Measurements from ENCODE around the gene ZNF771. TPM values are rescaled to one million over a fixed set of nuclear protein-coding genes. Genes with fewer than 3 reads are reported as not detected.

The ZNF771 gene
- total RNA-seq (2022) (11.3 and 12.2 TPM in 2 replicates), Bru-seq, nascent RNA (percentile 57 among the genes with signal in this experiment), BruChase-seq, experiment 1, labeled RNA remaining after a 6-hour chase (percentile 50 among the genes with signal in this experiment), BruChase-seq, experiment 2, labeled RNA remaining after a 2-hour chase (percentile 50 among the genes with signal in this experiment)
- long read RNA-seq, transcript ZNF771-201 (3 exons, 2,371 nt), result major isoform, 11 of 23 reads
- long read RNA-seq, partial matches to known transcripts, result 2 of 23 reads
- long read RNA-seq, other reads (novel, unspliced or antisense), result 6 of 23 reads

- DNase-seq, result peak; percentile 97
- CTCF ChIA-PET, result interaction anchor here (0.5 to 1.7 kb wide), 8 partner anchors 11 to 518 kb away, joined by 3 to 13 read pairs (median 4); partner anchors contain the start of genes DCTPP1, TBC1D10B, TBX6 and ZNF48
- no peak for TF ChIP-seq CTCF (IDR thresholded peaks at IDR 0.05; ENCODE audit: unreplicated experiment)
- Mint-ChIP-seq H3K9me3 (ENCODE audit: low read depth, unreplicated experiment) (no peaks in the 10 kb centered on the region), H3K27me3 (ENCODE audit: unreplicated experiment) (no peaks in the 10 kb centered on the region), H3K36me3 (ENCODE audit: insufficient read depth, unreplicated experiment) (peaks cover 49% of the 10 kb centered on the region), H3K27ac (ENCODE audit: unreplicated experiment) (peak within 1 kb of the TSS; percentile 76), H3K4me1 (ENCODE audit: low read depth, unreplicated experiment) (peaks cover 25% of the 10 kb centered on the region), H3K4me3 (ENCODE audit: low read depth, unreplicated experiment) (peak within 1 kb of the TSS; percentile 72)
- TSS peak; percentile 92 for BruUV-seq (replicated peaks)
- intact Hi-C loops (cut with micrococcal nuclease; ENCODE audit: unreplicated experiment), result no loop called here
These were observed at the start of gene ZNF771 for GRCh38 chr16:30407102-30407803. ZNF771 (plus strand) TSS chr16:30407606; CDS start chr16:30408054, 448 bp downstream.

- H3K4me3 Mint-ChIP-seq (ENCODE audit: low read depth, unreplicated experiment), result peak overlapping the region; percentile 6
- no peak for TF ChIP-seq CTCF (IDR thresholded peaks at IDR 0.05; ENCODE audit: unreplicated experiment)
- no peaks in the 10 kb centered on the region for H3K27me3 Mint-ChIP-seq (ENCODE audit: unreplicated experiment)
- DNase-seq, result no peak
- CTCF ChIA-PET, result no interaction called here
- intact Hi-C loops (cut with micrococcal nuclease; ENCODE audit: unreplicated experiment), result no loop called here
- H3K9me3 Mint-ChIP-seq (ENCODE audit: low read depth, unreplicated experiment), result no peaks in the 10 kb centered on the region
- BruUV-seq (replicated peaks), result no TSS peak
- H3K36me3 Mint-ChIP-seq (ENCODE audit: insufficient read depth, unreplicated experiment), result peaks cover 74% of the 10 kb centered on the region
- peaks cover 58% of the 10 kb centered on the region for H3K4me1 Mint-ChIP-seq (ENCODE audit: low read depth, unreplicated experiment)
- H3K27ac Mint-ChIP-seq (ENCODE audit: unreplicated experiment), result no peak overlapping the region
These were observed 49.5 kb upstream of the ZNF771 start for GRCh38 chr16:30357715-30358576.

GRCh38 chr16:30358577-30358936 is 48.8 kb upstream of the ZNF771 start:
- DNase-seq, result no peak
- intact Hi-C loops (cut with micrococcal nuclease; ENCODE audit: unreplicated experiment), result no loop called here
- Mint-ChIP-seq H3K36me3 (ENCODE audit: insufficient read depth, unreplicated experiment) (peaks cover 74% of the 10 kb centered on the region), H3K4me1 (ENCODE audit: low read depth, unreplicated experiment) (peaks cover 53% of the 10 kb centered on the region), H3K4me3 (ENCODE audit: low read depth, unreplicated experiment) (no peak overlapping the region), H3K27me3 (ENCODE audit: unreplicated experiment) (no peaks in the 10 kb centered on the region), H3K27ac (ENCODE audit: unreplicated experiment) (no peak overlapping the region), H3K9me3 (ENCODE audit: low read depth, unreplicated experiment) (no peaks in the 10 kb centered on the region)
- CTCF ChIA-PET, result no interaction called here
- no peak for TF ChIP-seq CTCF (IDR thresholded peaks at IDR 0.05; ENCODE audit: unreplicated experiment)
- no TSS peak for BruUV-seq (replicated peaks)

Data from Calu3 (cell line).